Right lobe of liver (tissue), 4 donors: ENCODE measurements around the gene SH3RF2.

Source experiments
- CTCF ChIP-seq, 4 donors: fragments of 200-600 bp in 3 of 4; fragments of 450-650 bp in 1 of 4; IDR thresholded peaks; one replicate each; pipeline versions ENCODE4 v1.5.1 to v1.8.0; 2016 to 2022; ENCODE audit warnings: antibody characterized with exemption in 4 of 4, mild to moderate bottlenecking in 2 of 4
- POLR2A ChIP-seq: fragments of 450-650 bp; IDR thresholded peaks from one replicate; pipeline ENCODE4 v1.6.1; 2017; ENCODE audit warnings: antibody characterized with exemption, mild to moderate bottlenecking
- donor health status: DM: no; HTN: no; CAD: no.
- donor health status: DM: no; HTN: no; CAD: no.
- donor health status: DM: no; HTN: yes; CAD: no.

DNA sequence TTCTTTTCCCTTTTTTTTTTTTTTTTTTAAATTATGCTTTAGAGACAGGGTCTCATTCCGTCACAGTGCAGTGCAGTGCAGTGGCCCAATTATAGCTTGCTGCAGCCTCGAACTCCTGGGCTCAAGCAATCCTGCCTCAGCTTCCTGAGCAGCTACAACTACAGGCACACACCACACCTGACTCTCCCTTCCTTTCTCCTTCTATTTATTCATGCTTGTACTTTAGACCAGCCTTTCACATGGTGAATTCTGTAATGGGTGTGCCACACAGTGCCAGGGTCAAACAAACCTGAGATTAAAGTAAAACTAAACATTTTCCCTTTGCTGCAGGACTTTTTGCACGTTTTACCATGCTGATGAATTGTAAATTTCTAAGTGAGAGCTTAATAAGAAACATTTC lies 8.0 kb downstream of the SH3RF2 start:
- no peak for TF ChIP-seq CTCF (IDR thresholded peaks at IDR 0.05)
- TF ChIP-seq POLR2A, result no peak
